Lower leg skin (tissue), 4 donors: ENCODE results near the gene MLLT11. TPM values are rescaled to one million over a fixed set of nuclear protein-coding genes. Genes with fewer than 3 reads are reported as not detected.

Experiments
- DNase-seq, 2 donors: peaks; one replicate each; pipeline ENCODE4 v3.0.0-alpha.2; 2019; ENCODE audit warnings: low spot score in 2 of 2
- H3K4me3 ChIP-seq: fragments of 200-600 bp; sonication (generic); 2 replicates; pipeline ENCODE4 v1.5.1; 2017; ENCODE audit warnings: mild to moderate bottlenecking, low read depth; ENCODE audit not compliant: poor library complexity, severe bottlenecking
- CTCF ChIP-seq, 3 donors: fragments of 450-650 bp; IDR thresholded peaks; one replicate each; pipeline ENCODE4 v1.5.1; 2016; ENCODE audit warnings: antibody characterized with exemption in 3 of 3, mild to moderate bottlenecking in 3 of 3, moderate library complexity in 2 of 3
- POLR2A ChIP-seq, 2 donors: fragments of 450-650 bp; IDR thresholded peaks; one replicate each; pipeline ENCODE4 v1.6.1; 2016 to 2017; ENCODE audit warnings: antibody characterized with exemption in 2 of 2, mild to moderate bottlenecking in 1 of 2, moderate library complexity in 1 of 2
- WGBS, 2 donors: methylation state at CpG; one replicate each; pipeline ENCODE4 v1.1.5; 2018; 5-methylcytosine and 5-hydroxymethylcytosine counted together
- intact Hi-C: fragments of 100-400 bp; cut with DNase I; formaldehyde crosslinking; loops from one replicate; pipeline ENCODE4 v1.15.0; 2023; ENCODE audit warnings: low total_unique reads
- total RNA-seq, 4 donors: library from RNA; depleted of rRNA; stranded (reverse); fragments of >200 nt; gene quantifications; one replicate each; pipeline ENCODE4 v1.1.0, GENCODE V29; 2016

MLLT11 gene
- total RNA-seq, 4 donors from 2014 or later, result 0.47 to 1.6 (median 0.70) TPM

- intact Hi-C loops, result no loop called here
- DNase-seq, result no peak
- TF ChIP-seq CTCF (IDR thresholded peaks at IDR 0.05) (no peak), POLR2A (IDR thresholded peaks at IDR 0.05) (no peak)
- no peak overlapping the region for H3K4me3 ChIP-seq
Observed at GRCh38 chr1:151026460-151026859, 33.7 kb upstream of the MLLT11 start.

GRCh38 chr1:151032164-151032563 is 28.0 kb upstream of the MLLT11 start:
- intact Hi-C loops, result no loop called here
- TF ChIP-seq CTCF (IDR thresholded peaks at IDR 0.05) (no peak), POLR2A (IDR thresholded peaks at IDR 0.05) (no peak)
- 97 to 98% methylated on average over 8 of the region's 8 CpGs for WGBS, 2 donors
- H3K4me3 ChIP-seq, result no peak overlapping the region
- no peak for DNase-seq

- TF ChIP-seq POLR2A (IDR thresholded peaks at IDR 0.05) (no peak), CTCF (IDR thresholded peaks at IDR 0.05) (no peak)
- intact Hi-C loops, result no loop called here
- no peak for DNase-seq
- WGBS, 2 donors, result 51 to 69% methylated on average over 3 of the region's 3 CpGs
- H3K4me3 ChIP-seq, result no peak overlapping the region
Observed at GRCh38 chr1:151035167-151035566, 25.0 kb upstream of the MLLT11 start.

GRCh38 chr1:151036356-151036755 is 23.8 kb upstream of the MLLT11 start, which contains the start of gene BNIPL:
BNIPL (plus strand) TSS chr1:151036586; CDS start chr1:151036726, 140 bp downstream.
- no peak within 1 kb of the TSS for H3K4me3 ChIP-seq
- no peak for TF ChIP-seq CTCF (IDR thresholded peaks at IDR 0.05)
- no peak for TF ChIP-seq POLR2A (IDR thresholded peaks at IDR 0.05)
- intact Hi-C loops, result no loop called here
- 28 to 36% methylated on average over 2 of the region's 2 CpGs for WGBS, 2 donors
- no peak for DNase-seq

- intact Hi-C loops, result no loop called here
- TF ChIP-seq POLR2A (IDR thresholded peaks at IDR 0.05) (no peak), CTCF (IDR thresholded peaks at IDR 0.05) (no peak)
- 38 to 50% methylated on average over 6 of the region's 6 CpGs for WGBS, 2 donors
- no peak overlapping the region for H3K4me3 ChIP-seq
- DNase-seq, result no peak
Observed at GRCh38 chr1:151037032-151037431, 23.2 kb upstream of the MLLT11 start.

- 90 to 93% methylated on average over 3 of the region's 3 CpGs for WGBS, 2 donors
- intact Hi-C loops, result no loop called here
- no peak for DNase-seq
- TF ChIP-seq CTCF (IDR thresholded peaks at IDR 0.05) (no peak), POLR2A (IDR thresholded peaks at IDR 0.05) (no peak)
- H3K4me3 ChIP-seq, result no peak overlapping the region
Observed at GRCh38 chr1:151039521-151039920, 20.7 kb upstream of the MLLT11 start.
